Motor neuron (in vitro differentiated cells): ENCODE results near the gene CCL2. TPM values are rescaled to one million over a fixed set of nuclear protein-coding genes. Genes with fewer than 3 reads are reported as not detected.

Experiments
- ATAC-seq, 8 experiments: fragments of 200-7000 bp; cut with Tn5 transposase; replicated peaks in 6 of 8; 2 replicates each; pipeline ENCODE4 v1.8.0; 2021; ENCODE audit warnings: mild to moderate bottlenecking in 8 of 8, moderate library complexity in 8 of 8
- H3K27ac ChIP-seq, 2 donors: fragments of 250-450 bp; sonication (Bioruptor Pico); 2 replicates each; pipeline ENCODE4 v1.9.0; 2021; ENCODE audit warnings: antibody characterized with exemption in 2 of 2, mild to moderate bottlenecking in 2 of 2, moderate library complexity in 1 of 2
- H3K4me1 ChIP-seq, 2 donors: fragments of 250-450 bp; sonication (Bioruptor Pico); replicated peaks in 1 of 2; 2 replicates each; pipeline ENCODE4 v1.6.1; 2021; ENCODE audit warnings: antibody characterized with exemption in 2 of 2, mild to moderate bottlenecking in 2 of 2, moderate library complexity in 1 of 2
- H3K4me3 ChIP-seq, 5 donors: fragments of 250-450 bp; sonication (Bioruptor Pico); 2 replicates each; pipeline ENCODE4 v1.9.0; 2021; ENCODE audit warnings: antibody characterized with exemption in 5 of 5, mild to moderate bottlenecking in 5 of 5, moderate library complexity in 4 of 5
- WGBS, 10 experiments: fragments of 450-650 bp; shearing (Covaris generic); methylation state at CpG; one replicate each; pipeline ENCODE4 v1.0.0; 2022; 5-methylcytosine and 5-hydroxymethylcytosine counted together
- in situ Hi-C, 9 experiments: fragments of 400-800 bp; cut with MboI; loops; one replicate each; pipeline ENCODE4 v1.15.0; 2021; ENCODE audit warnings: low sequenced_read_pairs in 9 of 9, low pct_unique_long_range_greater_than_20kb in 2 of 9; ENCODE audit not compliant: unreplicated experiment in 9 of 9
- total RNA-seq, 8 experiments: library from RNA; unstranded; fragments of 300-600 nt; gene quantifications; 2 replicates each; pipeline versions ENCODE4 v1.2.3 to v1.2.4, GENCODE V29; 2022

Gene CCL2
- total RNA-seq, 8 experiments from 2014 or later, result 0.27 to 318 (median 6.5) TPM

- no peak for ATAC-seq
- in situ Hi-C loops, result no loop called here
- Histone ChIP-seq H3K27ac (no peak overlapping the region), H3K4me1 (peaks cover 2 to 12% of the 10 kb centered on the region in 2 donors), H3K4me3 (no peak overlapping the region)
- whole genome bisulfite sequencing, 10 experiments, result 80 to 100% (median 94%) methylated on average over 1 of the region's 1 CpG; no CpG with 5 or more reads in 6 of the 10 experiments
Observed at GRCh38 chr17:34255841-34256240, 756 bp downstream of the CCL2 start.

DNA sequence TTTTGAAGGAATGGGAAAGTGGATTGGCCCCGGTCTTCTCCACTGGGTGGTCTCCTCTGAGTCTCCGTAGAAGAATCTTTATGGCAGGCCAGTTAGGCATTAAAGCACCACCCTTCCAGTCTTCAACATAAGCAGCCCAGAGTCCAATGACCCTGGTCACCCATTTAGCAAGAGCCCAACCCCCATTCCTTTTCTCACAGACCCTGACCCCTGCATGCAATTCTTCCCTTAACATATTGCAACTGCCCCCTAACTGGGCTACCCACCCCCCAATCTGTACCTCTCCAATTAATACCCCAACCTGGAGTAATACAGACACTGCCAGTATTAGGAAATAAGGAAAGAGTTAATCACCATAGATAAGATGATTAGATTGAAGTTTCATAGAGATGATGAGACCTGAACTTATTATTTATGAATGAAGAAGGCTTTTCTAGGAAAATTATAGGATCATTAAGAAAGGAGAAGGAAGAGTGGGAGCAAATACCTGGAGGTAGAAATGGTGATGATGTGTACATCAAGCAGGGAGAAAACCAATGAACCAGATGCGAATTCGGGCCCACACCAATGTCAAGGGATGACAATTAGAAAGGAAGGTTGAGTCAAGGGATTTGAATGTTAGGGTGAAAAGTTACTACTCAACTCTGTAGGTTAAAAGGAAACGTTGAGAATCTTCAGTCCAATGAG is 2.4 kb downstream of the CCL2 start:
- H3K4me1 ChIP-seq, result peaks cover 2 to 12% of the 10 kb centered on the region in 2 donors
- in situ Hi-C loops, result no loop called here
- H3K27ac ChIP-seq, result no peak overlapping the region
- ATAC-seq, result no peak
- no peak overlapping the region for H3K4me3 ChIP-seq
- 14 to 93% (median 81%) methylated on average over 1 to 5 of the region's 5 CpGs for WGBS, 10 experiments

GRCh38 chr17:34257986-34258326 is 2.9 kb downstream of the CCL2 start:
- Histone ChIP-seq H3K27ac (no peak overlapping the region), H3K4me3 (no peak overlapping the region), H3K4me1 (peaks cover 2 to 12% of the 10 kb centered on the region in 2 donors)
- in situ Hi-C loops, result no loop called here
- no peak for ATAC-seq
- WGBS, 10 experiments, result 50 to 100% (median 85%) methylated on average over 1 of the region's 1 CpG; no CpG with 5 or more reads in 4 of the 10 experiments

DNA sequence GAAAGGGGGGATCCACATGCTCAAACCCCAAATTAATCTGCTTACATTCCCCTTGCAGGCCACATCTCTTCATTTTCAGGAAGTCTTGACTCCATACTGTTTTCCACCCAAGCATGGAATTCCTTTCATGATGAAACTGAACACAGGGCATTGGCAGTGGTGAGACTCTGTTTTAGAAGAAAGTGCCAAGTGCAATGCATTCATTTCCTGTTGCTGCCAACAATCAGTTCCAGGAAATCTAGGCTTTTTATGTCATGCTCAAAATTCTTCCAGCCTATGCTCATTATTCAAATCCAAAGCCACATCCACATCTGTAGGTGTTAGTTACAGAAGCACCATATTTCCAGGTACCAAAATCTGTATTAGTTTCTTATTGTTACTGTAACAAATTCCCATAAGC is 4.1 kb downstream of the CCL2 start:
- Histone ChIP-seq H3K4me3 (no peak overlapping the region), H3K27ac (no peak overlapping the region), H3K4me1 (peaks cover 2 to 12% of the 10 kb centered on the region in 2 donors)
- ATAC-seq, result peak in 1 of 8 experiments; percentile 3
- in situ Hi-C loops, result no loop called here

DNA sequence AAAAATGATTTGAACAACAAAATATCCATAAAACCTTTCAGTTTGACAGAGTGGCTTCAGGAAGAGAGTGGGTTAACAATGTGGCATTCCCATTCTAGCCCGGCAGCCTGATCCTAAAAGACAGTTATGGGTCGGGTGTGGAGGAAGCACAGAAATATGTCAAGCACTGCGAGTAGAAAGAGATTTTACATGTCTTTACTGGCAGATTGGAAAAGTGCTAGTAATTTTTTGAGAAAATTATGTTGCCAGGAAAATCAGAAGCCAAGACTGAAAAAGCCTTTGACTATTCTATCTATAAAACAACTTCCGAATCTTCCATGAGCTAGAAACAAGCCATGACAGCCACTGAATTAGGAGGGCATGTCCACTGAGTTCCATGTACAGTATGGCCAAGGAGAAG is 5.8 kb downstream of the CCL2 start:
- no peak for ATAC-seq
- H3K27ac ChIP-seq, result no peak overlapping the region
- 19 to 100% (median 74%) methylated on average over 1 to 4 of the region's 4 CpGs; no CpG with 5 or more reads in 2 of the 10 experiments for WGBS, 10 experiments
- H3K4me3 ChIP-seq, result no peak overlapping the region
- no peaks in the 10 kb centered on the region for H3K4me1 ChIP-seq
- in situ Hi-C loops, result loop anchor here in 1 of 9 experiments (10.0 kb wide), 1 partner anchor 54 kb away; the partner anchor contains the start of gene CCL8

DNA sequence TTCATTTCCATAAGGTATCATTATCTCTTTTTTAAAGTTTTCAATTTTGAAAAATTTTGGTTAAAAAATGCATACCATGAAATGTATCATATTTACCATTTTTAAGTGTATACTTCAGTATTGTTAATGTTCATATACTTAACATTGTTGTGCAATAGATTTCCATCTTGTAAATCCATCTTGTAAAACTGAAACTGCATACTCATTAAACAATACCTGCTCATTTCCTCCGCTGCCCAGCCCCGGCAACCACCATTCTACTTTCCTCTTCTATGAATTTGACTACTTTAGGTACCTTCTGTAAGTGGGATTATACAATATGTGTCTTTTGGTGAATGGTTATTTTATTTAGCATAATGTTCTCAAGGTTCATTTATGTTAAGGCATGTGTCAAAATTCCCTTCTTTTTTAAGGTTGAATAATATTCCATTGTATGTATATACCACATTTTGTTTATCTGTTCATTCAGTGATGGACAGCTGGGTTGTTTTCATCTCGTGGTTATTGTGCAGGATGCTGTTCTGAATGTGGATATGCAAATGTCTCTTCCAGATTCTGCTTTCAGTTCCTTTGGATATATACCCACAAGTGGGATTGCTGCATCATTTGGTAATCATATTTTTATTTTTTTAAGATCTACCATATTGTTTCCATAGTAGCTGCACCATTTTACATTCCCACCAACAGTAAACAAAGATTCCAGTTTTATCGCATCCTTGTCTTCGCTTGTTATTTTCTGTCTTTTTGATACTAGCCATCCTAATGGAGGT is 6.7 kb downstream of the CCL2 start:
- ATAC-seq, result no peak
- WGBS, 10 experiments, result 67 to 100% (median 86%) methylated on average over 1 to 5 of the region's 5 CpGs
- Histone ChIP-seq H3K4me3 (no peak overlapping the region), H3K27ac (no peak overlapping the region), H3K4me1 (no peaks in the 10 kb centered on the region)
- in situ Hi-C loops, result loop anchor here in 1 of 9 experiments (10.0 kb wide), 1 partner anchor 53 kb away; the partner anchor contains the start of gene CCL8

DNA sequence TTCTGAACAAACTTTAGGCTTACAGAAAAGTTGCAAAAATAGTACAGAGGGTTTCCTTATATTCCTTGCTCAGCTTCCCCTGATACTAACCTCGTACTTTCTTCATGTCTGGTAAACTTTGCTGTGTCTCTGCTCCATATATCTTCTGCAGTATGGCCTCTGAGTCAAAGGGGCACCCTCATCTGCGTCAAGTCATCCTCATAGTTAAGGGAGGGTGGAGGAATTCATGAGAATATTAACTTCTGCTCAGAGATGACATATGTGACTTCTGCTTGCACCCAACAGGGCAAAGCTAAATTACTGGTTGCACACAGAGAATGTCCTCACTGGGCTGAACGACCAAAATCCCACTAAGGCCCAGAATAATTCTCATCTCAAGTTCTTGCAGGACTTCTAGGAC is 10.6 kb downstream of the CCL2 start:
- 4 to 50% (median 45%) methylated on average over 1 to 3 of the region's 3 CpGs; no CpG with 5 or more reads in 1 of the 10 experiments for WGBS, 10 experiments
- no peak overlapping the region for H3K4me3 ChIP-seq
- no peak for ATAC-seq
- H3K4me1 ChIP-seq, result no peaks in the 10 kb centered on the region
- H3K27ac ChIP-seq, result no peak overlapping the region
- in situ Hi-C loops, result loop anchor here in 1 of 9 experiments (10.0 kb wide), 1 partner anchor 49 kb away; the partner anchor contains the start of gene CCL8

DNA sequence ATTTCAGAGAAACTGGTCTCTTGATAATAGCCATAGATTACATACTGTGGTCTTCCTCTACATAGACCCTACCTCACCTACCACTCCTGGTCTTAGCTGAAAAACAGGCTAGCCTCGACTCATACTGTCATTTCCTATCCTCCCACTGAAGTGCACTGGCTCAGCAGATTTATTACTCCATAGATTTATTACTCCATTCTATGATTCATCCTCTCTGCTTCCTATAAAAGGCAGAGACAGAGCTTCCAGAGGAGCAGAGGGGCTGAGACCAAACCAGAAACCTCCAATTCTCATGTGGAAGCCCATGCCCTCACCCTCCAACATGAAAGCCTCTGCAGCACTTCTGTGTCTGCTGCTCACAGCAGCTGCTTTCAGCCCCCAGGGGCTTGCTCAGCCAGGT is 14.9 kb downstream of the CCL2 start, which contains the start of gene CCL7:
Gene CCL7 (plus strand): TSS at position 253 of the 400 bp plus-strand sequence. CDS start 70 bp downstream, at position 323.
- Histone ChIP-seq H3K4me1 (no peaks in the 10 kb centered on the region), H3K4me3 (no peak within 1 kb of the TSS), H3K27ac (no peak within 1 kb of the TSS)
- 0 to 40% (median 5%) methylated on average over 1 of the region's 1 CpG; no CpG with 5 or more reads in 6 of the 10 experiments for WGBS, 10 experiments
- ATAC-seq, result peak in 7 of 8 experiments; percentile 25 to 71 (median 50)
- in situ Hi-C loops, result loop anchor here in 1 of 9 experiments (10.0 kb wide), 1 partner anchor 45 kb away; the partner anchor contains the start of gene CCL8

- in situ Hi-C loops, result no loop called here
- Histone ChIP-seq H3K4me3 (no peak overlapping the region), H3K4me1 (no peaks in the 10 kb centered on the region), H3K27ac (no peak overlapping the region)
- peak in 2 of 8 experiments; percentile 57 to 60 for ATAC-seq
- 0 to 83% (median 7%) methylated on average over 1 of the region's 1 CpG; no CpG with 5 or more reads in 4 of the 10 experiments for WGBS, 10 experiments
Observed at GRCh38 chr17:34275881-34276280, 20.8 kb downstream of the CCL2 start.

DNA sequence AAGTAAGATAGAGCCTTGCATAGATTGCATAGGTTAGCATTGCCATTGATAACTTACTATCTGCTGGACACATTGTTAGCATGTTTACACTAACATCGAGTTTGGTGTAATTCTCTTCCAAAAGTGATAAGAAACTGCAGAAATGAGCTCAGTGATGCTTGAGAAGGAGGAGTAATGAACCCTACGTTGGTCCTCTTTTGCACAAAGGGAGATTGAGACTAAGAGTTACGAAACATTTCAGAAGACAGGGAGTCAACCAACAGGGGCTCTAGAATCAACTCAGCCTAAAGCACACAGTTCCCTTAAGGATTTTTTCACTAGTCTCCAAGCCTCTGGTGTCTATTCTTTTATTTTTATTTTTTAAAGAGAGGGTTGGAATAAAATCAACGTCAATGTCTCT is 21.7 kb downstream of the CCL2 start:
- in situ Hi-C loops, result no loop called here
- no peak overlapping the region for H3K27ac ChIP-seq
- no peak for ATAC-seq
- WGBS, 10 experiments, result 39 to 85% (median 52%) methylated on average over 2 to 4 of the region's 4 CpGs
- no peak overlapping the region for H3K4me3 ChIP-seq
- no peaks in the 10 kb centered on the region for H3K4me1 ChIP-seq

DNA sequence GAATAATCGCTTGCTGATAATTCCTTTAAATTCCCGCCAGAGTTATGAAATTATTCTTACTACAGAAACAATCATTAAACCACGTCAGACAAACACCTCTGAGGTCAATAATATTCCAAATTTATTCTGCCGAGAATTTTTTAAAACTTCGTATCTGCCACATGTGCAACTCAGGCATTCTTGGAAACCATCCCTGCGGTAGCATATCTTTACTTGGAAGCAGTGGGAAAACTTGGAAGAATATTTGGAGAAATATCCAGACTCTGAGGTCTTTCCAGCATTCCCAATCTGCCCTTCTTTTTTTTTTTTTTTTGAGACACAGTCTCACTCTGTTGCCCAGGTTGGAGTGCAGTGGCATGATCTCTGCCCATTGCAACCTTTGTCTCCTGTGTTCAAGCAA is 28.5 kb downstream of the CCL2 start:
- no peak overlapping the region for H3K4me3 ChIP-seq
- WGBS, 10 experiments, result 20 to 86% (median 80%) methylated on average over 2 to 6 of the region's 6 CpGs; no CpG with 5 or more reads in 2 of the 10 experiments
- in situ Hi-C loops, result no loop called here
- ATAC-seq, result no peak
- no peaks in the 10 kb centered on the region for H3K4me1 ChIP-seq
- no peak overlapping the region for H3K27ac ChIP-seq

DNA sequence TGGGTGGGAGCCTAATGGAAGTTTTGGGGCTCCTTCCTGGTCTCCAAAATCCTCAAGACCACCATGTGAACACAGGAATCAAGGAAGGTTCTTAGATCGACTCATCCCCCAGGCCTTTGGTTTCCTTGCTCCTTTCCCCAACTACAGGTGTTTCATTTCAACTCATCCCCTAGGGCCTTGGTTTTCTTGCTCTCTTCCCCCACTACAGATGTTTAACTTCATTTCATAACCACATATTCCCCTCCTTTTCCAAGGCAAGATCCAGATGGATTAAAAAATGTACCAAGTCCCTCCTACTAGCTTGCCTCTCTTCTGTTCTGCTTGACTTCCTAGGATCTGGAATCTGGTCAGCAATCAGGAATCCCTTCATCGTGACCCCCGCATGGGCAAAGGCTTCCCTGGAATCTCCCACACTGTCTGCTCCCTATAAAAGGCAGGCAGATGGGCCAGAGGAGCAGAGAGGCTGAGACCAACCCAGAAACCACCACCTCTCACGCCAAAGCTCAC is 30.3 kb downstream of the CCL2 start, which contains the start of gene CCL11:
Gene CCL11 (plus strand): TSS at position 457 of the 507 bp plus-strand sequence. CDS start 67 bp downstream, outside the sequence.
- no peaks in the 10 kb centered on the region for H3K4me1 ChIP-seq
- ATAC-seq, result no peak
- H3K27ac ChIP-seq, result no peak within 1 kb of the TSS
- H3K4me3 ChIP-seq, result no peak within 1 kb of the TSS
- 6 to 83% (median 76%) methylated on average over 1 to 3 of the region's 4 CpGs; no CpG with 5 or more reads in 5 of the 10 experiments for WGBS, 10 experiments
- in situ Hi-C loops, result no loop called here

GRCh38 chr17:34287875-34288274 is 32.8 kb downstream of the CCL2 start:
- Histone ChIP-seq H3K4me1 (no peaks in the 10 kb centered on the region), H3K27ac (no peak overlapping the region), H3K4me3 (no peak overlapping the region)
- ATAC-seq, result peak in 2 of 8 experiments; percentile 52 to 86
- 0 to 66% (median 8%) methylated on average over 1 to 2 of the region's 2 CpGs; no CpG with 5 or more reads in 3 of the 10 experiments for WGBS, 10 experiments
- in situ Hi-C loops, result no loop called here
